ENCODE data around the gene OR6T1.

The OR6T1 gene

DNA sequence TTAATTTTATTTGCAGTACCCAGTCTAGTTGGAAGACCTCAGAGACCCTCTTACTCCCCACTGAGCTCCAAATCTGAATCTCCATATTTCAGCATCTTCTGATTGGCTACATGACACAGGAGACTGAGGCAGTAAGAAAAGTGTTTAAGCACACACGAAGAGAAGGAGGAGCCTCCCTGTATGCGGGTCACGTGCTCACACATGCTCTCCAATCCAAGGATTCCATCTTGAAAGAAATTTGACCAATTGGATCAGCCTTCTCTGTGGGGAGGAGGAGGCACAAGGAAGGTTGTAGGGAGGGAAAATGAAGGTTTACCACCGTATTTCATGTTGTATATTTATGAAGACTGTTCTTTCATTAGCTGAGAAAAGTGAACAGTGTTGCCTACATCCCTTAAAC, 1.2 kb downstream of the OR6T1 start:
- Histone ChIP-seq H3K27ac (ENCODE audit: insufficient read depth in 1 of 2, low read depth in 1 of 2, low read length in 2 of 2, poor library complexity in 1 of 2, severe bottlenecking in 2 of 2) (no peak overlapping the region), H3K9me3 (ENCODE audit: control extremely low read depth in 1 of 5, control insufficient read depth in 4 of 5, insufficient read depth in 2 of 5, low read depth in 1 of 5, low read length in 4 of 5) (peaks cover 0 to 2% (median 0%) of the 10 kb centered on the region in 5 experiments), H3K4me3 (ENCODE audit: control insufficient read depth in 1 of 7, extremely low read depth in 1 of 7, insufficient read depth in 4 of 7, low read depth in 2 of 7, low read length in 6 of 7) (no peak overlapping the region), H3K36me3 (ENCODE audit: control insufficient read depth in 4 of 4, insufficient read depth in 4 of 4, low read length in 3 of 4) (no peaks in the 10 kb centered on the region), H3K27me3 (replicated peaks in 2 of 5; ENCODE audit: control insufficient read depth in 4 of 5, insufficient read depth in 5 of 5, low read length in 4 of 5) (no peaks in the 10 kb centered on the region), H3K4me1 (ENCODE audit: control extremely low read depth in 1 of 4, control insufficient read depth in 4 of 4, insufficient read depth in 4 of 4, low read length in 3 of 4) (no peaks in the 10 kb centered on the region)
- no peak for DNase-seq
- WGBS (ENCODE audit: insufficient coverage), result no CpG with 5 or more reads among the region's 4 CpGs
- ChIA-PET CTCF (no interaction called here), POLR2A (no interaction called here)

DNA sequence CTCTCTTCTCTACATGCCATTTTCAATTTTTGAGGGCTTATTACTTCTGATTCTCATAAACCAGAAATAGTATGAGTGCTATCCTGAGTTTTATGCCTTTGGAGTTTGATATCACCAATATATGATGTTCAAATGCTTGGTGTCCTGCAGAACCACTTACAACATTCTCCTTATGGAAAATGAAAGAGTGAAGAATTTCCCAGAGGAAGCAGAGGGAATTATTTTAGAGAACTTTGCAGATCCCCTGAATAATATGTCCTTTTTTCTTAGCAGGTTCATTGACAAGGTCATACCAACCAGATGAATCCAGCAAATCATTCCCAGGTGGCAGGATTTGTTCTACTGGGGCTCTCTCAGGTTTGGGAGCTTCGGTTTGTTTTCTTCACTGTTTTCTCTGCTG, 4.3 kb downstream of the OR6T1 start, which contains the start of gene OR4D5:
OR4D5 (plus strand) TSS at position 301 of the 400 bp plus-strand sequence; CDS start at position 301, 0 bp downstream.
- H3K27me3 ChIP-seq (replicated peaks in 2 of 5; ENCODE audit: control insufficient read depth in 4 of 5, insufficient read depth in 5 of 5, low read length in 4 of 5), result no peaks in the 10 kb centered on the region
- no peak for DNase-seq
- no peaks in the 10 kb centered on the region for H3K4me1 ChIP-seq (ENCODE audit: control extremely low read depth in 1 of 4, control insufficient read depth in 4 of 4, insufficient read depth in 4 of 4, low read length in 3 of 4)
- POLR2A ChIA-PET, result no interaction called here
- no CpG with 5 or more reads among the region's 1 CpG for WGBS (ENCODE audit: insufficient coverage)
- H3K36me3 ChIP-seq (ENCODE audit: control insufficient read depth in 4 of 4, insufficient read depth in 4 of 4, low read length in 3 of 4), result no peaks in the 10 kb centered on the region
- no peak within 1 kb of the TSS for H3K4me3 ChIP-seq (ENCODE audit: control insufficient read depth in 1 of 7, extremely low read depth in 1 of 7, insufficient read depth in 4 of 7, low read depth in 2 of 7, low read length in 6 of 7)
- H3K27ac ChIP-seq (ENCODE audit: insufficient read depth in 1 of 2, low read depth in 1 of 2, low read length in 2 of 2, poor library complexity in 1 of 2, severe bottlenecking in 2 of 2), result no peak within 1 kb of the TSS
- CTCF ChIA-PET, result no interaction called here
- H3K9me3 ChIP-seq (ENCODE audit: control extremely low read depth in 1 of 5, control insufficient read depth in 4 of 5, insufficient read depth in 2 of 5, low read depth in 1 of 5, low read length in 4 of 5), result peaks cover 0 to 2% (median 0%) of the 10 kb centered on the region in 5 experiments

DNA sequence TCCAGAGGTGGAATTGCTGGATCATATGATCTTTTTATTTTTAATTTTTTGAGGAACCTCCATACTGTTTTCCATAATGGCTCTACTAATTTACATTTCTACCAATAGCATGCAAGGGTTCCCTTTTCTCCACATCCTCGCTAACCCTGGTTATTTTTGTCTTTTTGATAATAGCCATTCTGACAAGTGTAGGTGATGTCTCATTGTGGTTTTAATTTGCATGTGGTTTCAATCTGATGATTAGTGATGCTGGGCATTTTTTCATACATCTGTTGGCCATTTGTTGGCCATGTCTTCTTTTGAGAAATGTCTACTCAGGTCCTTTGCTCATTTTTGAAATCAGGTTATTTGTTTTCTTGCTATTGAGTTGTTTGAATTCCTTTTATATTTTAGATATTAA, 19.6 kb downstream of the OR6T1 start:
- Histone ChIP-seq H3K36me3 (ENCODE audit: control insufficient read depth in 4 of 4, insufficient read depth in 4 of 4, low read length in 3 of 4) (no peaks in the 10 kb centered on the region), H3K27ac (ENCODE audit: insufficient read depth in 1 of 2, low read depth in 1 of 2, low read length in 2 of 2, poor library complexity in 1 of 2, severe bottlenecking in 2 of 2) (no peak overlapping the region), H3K27me3 (replicated peaks in 2 of 5; ENCODE audit: control insufficient read depth in 4 of 5, insufficient read depth in 5 of 5, low read length in 4 of 5) (peaks cover 0 to 1% (median 0%) of the 10 kb centered on the region in 5 experiments), H3K9me3 (ENCODE audit: control extremely low read depth in 1 of 5, control insufficient read depth in 4 of 5, insufficient read depth in 2 of 5, low read depth in 1 of 5, low read length in 4 of 5) (no peaks in the 10 kb centered on the region), H3K4me3 (ENCODE audit: control insufficient read depth in 1 of 7, extremely low read depth in 1 of 7, insufficient read depth in 4 of 7, low read depth in 2 of 7, low read length in 6 of 7) (no peak overlapping the region), H3K4me1 (ENCODE audit: control extremely low read depth in 1 of 4, control insufficient read depth in 4 of 4, insufficient read depth in 4 of 4, low read length in 3 of 4) (no peaks in the 10 kb centered on the region)
- CTCF ChIA-PET, result no interaction called here
- POLR2A ChIA-PET, result no interaction called here
- no CpG with 5 or more reads among the region's 1 CpG for WGBS (ENCODE audit: insufficient coverage)
- DNase-seq, result no peak

DNA sequence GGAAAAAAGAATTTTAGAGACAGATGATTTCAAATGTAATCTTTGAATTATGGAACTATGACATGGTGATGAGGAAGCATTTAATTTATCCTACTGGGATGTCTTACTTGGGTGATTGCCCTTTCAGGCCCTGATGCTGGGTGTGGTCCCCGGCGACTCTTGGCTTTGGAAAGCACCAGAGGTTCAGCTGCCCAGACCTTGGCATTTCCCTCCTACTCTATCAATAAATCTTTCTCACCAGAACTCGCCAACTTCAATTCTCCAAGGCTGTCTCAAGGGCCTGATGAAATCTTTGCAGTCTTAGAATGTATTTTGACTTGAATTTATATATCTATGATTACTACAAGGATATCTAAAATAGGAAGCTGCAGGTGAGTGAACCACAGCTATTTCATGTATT, 22.7 kb downstream of the OR6T1 start:
- Histone ChIP-seq H3K4me3 (ENCODE audit: control insufficient read depth in 1 of 7, extremely low read depth in 1 of 7, insufficient read depth in 4 of 7, low read depth in 2 of 7, low read length in 6 of 7) (no peak overlapping the region), H3K27ac (ENCODE audit: insufficient read depth in 1 of 2, low read depth in 1 of 2, low read length in 2 of 2, poor library complexity in 1 of 2, severe bottlenecking in 2 of 2) (no peak overlapping the region), H3K27me3 (replicated peaks in 2 of 5; ENCODE audit: control insufficient read depth in 4 of 5, insufficient read depth in 5 of 5, low read length in 4 of 5) (no peaks in the 10 kb centered on the region), H3K4me1 (ENCODE audit: control extremely low read depth in 1 of 4, control insufficient read depth in 4 of 4, insufficient read depth in 4 of 4, low read length in 3 of 4) (no peaks in the 10 kb centered on the region), H3K36me3 (ENCODE audit: control insufficient read depth in 4 of 4, insufficient read depth in 4 of 4, low read length in 3 of 4) (no peaks in the 10 kb centered on the region), H3K9me3 (ENCODE audit: control extremely low read depth in 1 of 5, control insufficient read depth in 4 of 5, insufficient read depth in 2 of 5, low read depth in 1 of 5, low read length in 4 of 5) (no peaks in the 10 kb centered on the region)
- WGBS (ENCODE audit: insufficient coverage), result 100% methylated on average over 2 of the region's 3 CpGs
- ChIA-PET POLR2A (no interaction called here), CTCF (no interaction called here)
- no peak for DNase-seq

DNA sequence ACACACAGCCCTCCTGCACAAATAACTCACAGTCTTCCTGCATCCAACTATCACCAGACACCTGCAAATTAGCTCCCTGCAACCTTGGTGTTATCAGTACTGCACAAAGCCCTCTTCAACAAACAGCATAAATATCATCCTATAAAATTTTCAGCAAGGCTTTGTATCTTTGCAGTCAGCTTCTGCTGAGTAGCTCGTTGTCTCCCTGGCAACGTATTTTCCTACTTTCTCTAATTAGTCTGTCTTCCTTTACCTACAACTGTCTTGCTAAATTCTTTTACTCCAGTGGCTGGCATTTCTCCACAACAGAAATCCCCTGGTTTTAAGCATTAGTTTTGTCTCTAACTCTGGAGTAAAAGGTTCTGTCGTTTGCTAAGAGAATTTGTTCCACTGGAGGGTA, 37.8 kb downstream of the OR6T1 start:
- 90% methylated on average over 3 of the region's 3 CpGs for WGBS (ENCODE audit: insufficient coverage)
- DNase-seq, result no peak
- no peak overlapping the region for H3K27ac ChIP-seq (ENCODE audit: insufficient read depth in 1 of 2, low read depth in 1 of 2, low read length in 2 of 2, poor library complexity in 1 of 2, severe bottlenecking in 2 of 2)
- POLR2A ChIA-PET, result no interaction called here
- CTCF ChIA-PET, result no interaction called here
- no peaks in the 10 kb centered on the region for H3K9me3 ChIP-seq (ENCODE audit: control extremely low read depth in 1 of 5, control insufficient read depth in 4 of 5, insufficient read depth in 2 of 5, low read depth in 1 of 5, low read length in 4 of 5)
- H3K4me3 ChIP-seq (ENCODE audit: control insufficient read depth in 1 of 7, extremely low read depth in 1 of 7, insufficient read depth in 4 of 7, low read depth in 2 of 7, low read length in 6 of 7), result no peak overlapping the region
- H3K4me1 ChIP-seq (ENCODE audit: control extremely low read depth in 1 of 4, control insufficient read depth in 4 of 4, insufficient read depth in 4 of 4, low read length in 3 of 4), result peaks cover 0 to 4% (median 0%) of the 10 kb centered on the region in 4 experiments
- no peaks in the 10 kb centered on the region for H3K36me3 ChIP-seq (ENCODE audit: control insufficient read depth in 4 of 4, insufficient read depth in 4 of 4, low read length in 3 of 4)
- no peaks in the 10 kb centered on the region for H3K27me3 ChIP-seq (replicated peaks in 2 of 5; ENCODE audit: control insufficient read depth in 4 of 5, insufficient read depth in 5 of 5, low read length in 4 of 5)

DNA sequence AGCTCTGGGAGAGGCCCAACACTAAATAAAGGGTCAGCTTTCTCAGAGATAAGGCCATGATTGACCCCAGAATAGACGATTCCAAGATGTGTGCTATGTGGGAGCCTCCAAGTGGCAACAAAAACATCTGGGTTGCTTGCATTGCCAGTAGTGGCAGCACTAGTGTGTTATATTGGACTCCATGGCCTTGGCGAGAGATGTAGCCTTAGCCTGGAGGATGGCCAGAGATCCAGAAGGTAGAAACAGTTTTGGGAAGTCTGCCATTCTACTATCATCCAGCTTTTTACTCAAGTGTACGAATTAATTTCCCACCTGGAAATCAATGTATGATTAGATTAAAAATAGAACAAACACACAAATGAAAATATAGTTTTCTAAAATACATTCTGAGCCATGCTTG, 38.7 kb downstream of the OR6T1 start:
- Histone ChIP-seq H3K4me1 (ENCODE audit: control extremely low read depth in 1 of 4, control insufficient read depth in 4 of 4, insufficient read depth in 4 of 4, low read length in 3 of 4) (peaks cover 0 to 4% (median 0%) of the 10 kb centered on the region in 4 experiments), H3K4me3 (ENCODE audit: control insufficient read depth in 1 of 7, extremely low read depth in 1 of 7, insufficient read depth in 4 of 7, low read depth in 2 of 7, low read length in 6 of 7) (no peak overlapping the region), H3K27me3 (replicated peaks in 2 of 5; ENCODE audit: control insufficient read depth in 4 of 5, insufficient read depth in 5 of 5, low read length in 4 of 5) (no peaks in the 10 kb centered on the region), H3K27ac (ENCODE audit: insufficient read depth in 1 of 2, low read depth in 1 of 2, low read length in 2 of 2, poor library complexity in 1 of 2, severe bottlenecking in 2 of 2) (no peak overlapping the region), H3K9me3 (ENCODE audit: control extremely low read depth in 1 of 5, control insufficient read depth in 4 of 5, insufficient read depth in 2 of 5, low read depth in 1 of 5, low read length in 4 of 5) (no peaks in the 10 kb centered on the region), H3K36me3 (ENCODE audit: control insufficient read depth in 4 of 4, insufficient read depth in 4 of 4, low read length in 3 of 4) (no peaks in the 10 kb centered on the region)
- POLR2A ChIA-PET, result no interaction called here
- no peak for DNase-seq
- CTCF ChIA-PET, result no interaction called here
- WGBS (ENCODE audit: insufficient coverage), result 100% methylated on average over 2 of the region's 3 CpGs

DNA sequence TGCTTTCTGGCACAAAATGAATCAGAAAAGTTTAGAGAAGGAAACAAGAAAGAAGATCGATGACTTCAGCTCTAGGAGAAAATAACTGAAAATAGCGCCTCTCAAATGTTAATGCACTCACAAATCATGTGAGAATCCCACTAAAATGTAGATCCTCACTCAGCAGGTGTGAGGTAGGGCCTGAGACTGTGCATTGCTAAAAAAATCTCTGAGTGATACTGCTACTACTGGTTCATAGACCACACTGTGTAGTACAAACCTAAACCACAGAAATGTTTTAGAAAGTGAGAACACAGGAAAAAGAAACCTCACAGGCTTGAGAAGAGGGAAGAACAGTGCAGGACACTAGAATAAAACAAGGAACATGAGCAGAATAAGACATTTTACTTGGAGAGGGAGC, 39.7 kb downstream of the OR6T1 start:
- Histone ChIP-seq H3K27ac (ENCODE audit: insufficient read depth in 1 of 2, low read depth in 1 of 2, low read length in 2 of 2, poor library complexity in 1 of 2, severe bottlenecking in 2 of 2) (no peak overlapping the region), H3K27me3 (replicated peaks in 2 of 5; ENCODE audit: control insufficient read depth in 4 of 5, insufficient read depth in 5 of 5, low read length in 4 of 5) (no peaks in the 10 kb centered on the region), H3K9me3 (ENCODE audit: control extremely low read depth in 1 of 5, control insufficient read depth in 4 of 5, insufficient read depth in 2 of 5, low read depth in 1 of 5, low read length in 4 of 5) (no peaks in the 10 kb centered on the region), H3K36me3 (ENCODE audit: control insufficient read depth in 4 of 4, insufficient read depth in 4 of 4, low read length in 3 of 4) (no peaks in the 10 kb centered on the region), H3K4me3 (ENCODE audit: control insufficient read depth in 1 of 7, extremely low read depth in 1 of 7, insufficient read depth in 4 of 7, low read depth in 2 of 7, low read length in 6 of 7) (no peak overlapping the region), H3K4me1 (ENCODE audit: control extremely low read depth in 1 of 4, control insufficient read depth in 4 of 4, insufficient read depth in 4 of 4, low read length in 3 of 4) (peaks cover 0 to 4% (median 0%) of the 10 kb centered on the region in 4 experiments)
- ChIA-PET POLR2A (no interaction called here), CTCF (no interaction called here)
- WGBS (ENCODE audit: insufficient coverage), result 53% methylated on average over 2 of the region's 2 CpGs
- DNase-seq, result no peak

Measured in common myeloid progenitor, CD34-positive (primary cell).